OCI-LY3 (cell line): ENCODE measurements around the gene ACACB.

Source experiments
- CTCF ChIP-seq: fragments of 200-600, 300-600 bp; sonication (generic); IDR thresholded peaks from 2 replicates; pipeline ENCODE4 v1.5.1; 2014; ENCODE audit warnings: antibody characterized with exemption, low read length, low read depth
- EZH2phosphoT487 ChIP-seq: fragments of 200-600 bp; shearing (Covaris generic); IDR thresholded peaks from 2 replicates; pipeline ENCODE4 v1.6.1; 2018; ENCODE audit warnings: antibody characterized with exemption, mixed run types, low read depth

DNA sequence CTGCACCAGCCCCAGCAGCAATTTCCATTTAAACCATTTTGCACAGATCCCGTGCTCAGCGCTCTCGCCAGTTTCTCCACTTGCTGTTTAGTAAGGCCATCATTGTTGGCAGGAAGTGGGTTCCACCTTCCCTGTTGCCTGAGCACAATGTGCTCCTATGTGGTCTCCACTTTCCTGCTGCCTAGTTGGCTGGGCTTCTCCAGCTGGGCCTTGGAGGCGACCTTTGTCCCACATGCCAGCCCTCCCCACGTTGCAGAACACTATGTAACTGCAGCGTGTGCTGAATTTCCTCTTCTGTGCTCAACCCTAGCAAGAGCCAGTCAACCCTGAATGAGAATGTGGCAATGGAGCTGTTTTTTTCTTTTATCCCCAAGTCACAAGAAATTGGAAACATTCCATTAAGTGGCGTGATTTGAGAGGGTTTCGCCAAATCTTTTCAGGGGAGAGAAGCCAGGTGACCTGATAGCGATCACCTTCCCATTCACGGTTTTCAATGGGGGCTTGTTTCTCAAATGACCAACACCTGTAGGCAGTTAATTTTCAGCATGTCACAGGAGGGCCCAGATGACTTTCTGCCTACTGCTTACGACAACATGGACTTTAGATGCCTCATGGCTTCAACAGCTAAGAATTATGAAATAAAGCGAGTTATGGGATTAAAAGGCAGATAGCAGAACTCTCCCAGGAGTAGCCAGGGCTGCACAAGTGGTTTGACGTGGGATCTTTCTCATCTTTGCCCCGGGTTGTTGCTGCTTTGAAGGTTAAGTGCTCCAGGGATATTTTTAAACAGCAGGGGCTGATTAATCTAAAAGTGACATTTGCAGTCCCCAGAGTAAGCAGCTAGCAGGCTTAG lies at the start of gene ACACB:
- TF ChIP-seq CTCF: no peak
- TF ChIP-seq EZH2phosphoT487: no peak
